SK-N-SH treated with all-trans-retinoic acid at 6 μM for 48 hours (cell line): Measurements from ENCODE around the gene MTX2.

Experiments
- ATAC-seq: fragments of 200-7000 bp; cut with Tn5 transposase; 3 replicates; pipeline ENCODE4 v1.9.1; 2020; ENCODE audit warnings: mild to moderate bottlenecking, moderate library complexity
- ARNTL ChIP-seq: fragments of 450-650 bp; formaldehyde crosslinking; IDR thresholded peaks from 2 replicates; pipeline ENCODE4 v1.5.0; 2020; ENCODE audit warnings: low read depth, mild to moderate bottlenecking, moderate library complexity, borderline replicate concordance
- BACH2 ChIP-seq: fragments of 250-450 bp; sonication (Bioruptor Pico); IDR thresholded peaks from 2 replicates; pipeline ENCODE4 v1.9.0; 2021; ENCODE audit warnings: mild to moderate bottlenecking, borderline replicate concordance
- CSDC2 ChIP-seq: fragments of 250-450 bp; sonication (Bioruptor Pico); IDR thresholded peaks from 2 replicates; pipeline ENCODE4 v1.5.0; 2020; ENCODE audit warnings: mild to moderate bottlenecking, moderate library complexity
- ESRRG ChIP-seq: fragments of 250-450 bp; sonication (Bioruptor Pico); IDR thresholded peaks from 2 replicates; pipeline ENCODE4 v1.6.1; 2021; ENCODE audit warnings: mild to moderate bottlenecking
- GLIS3 ChIP-seq: fragments of 250-450 bp; sonication (Bioruptor Pico); IDR thresholded peaks from 2 replicates; pipeline ENCODE4 v1.5.0; 2020; ENCODE audit warnings: mild to moderate bottlenecking, moderate library complexity
- ISL1 ChIP-seq: fragments of 250-450 bp; sonication (Bioruptor Pico); IDR thresholded peaks from 2 replicates; pipeline ENCODE4 v2.1.2; 2022; ENCODE audit warnings: mild to moderate bottlenecking, moderate library complexity
- OSR1 ChIP-seq: fragments of 250-450 bp; sonication (Bioruptor Pico); IDR thresholded peaks from 2 replicates; pipeline ENCODE4 v1.8.0; 2022; ENCODE audit warnings: moderate library complexity, mild to moderate bottlenecking, inconsistent platforms
- POU6F1 ChIP-seq: fragments of 250-450 bp; sonication (Bioruptor Pico); IDR thresholded peaks from 2 replicates; pipeline ENCODE4 v1.8.0; 2021; ENCODE audit warnings: low read depth, mild to moderate bottlenecking, moderate library complexity, borderline replicate concordance
- PPARA ChIP-seq: fragments of 250-450 bp; sonication (Bioruptor Pico); IDR thresholded peaks from 2 replicates; pipeline ENCODE4 v1.5.0; 2020; ENCODE audit warnings: mild to moderate bottlenecking, borderline replicate concordance
- RARB ChIP-seq: fragments of 250-450 bp; sonication (Bioruptor Pico); IDR thresholded peaks from 2 replicates; pipeline ENCODE4 v1.8.0; 2021; ENCODE audit warnings: mild to moderate bottlenecking, moderate library complexity
- SNAI2 ChIP-seq: fragments of 250-450 bp; sonication (Bioruptor Pico); IDR thresholded peaks from 2 replicates; pipeline ENCODE4 v1.5.0; 2020; ENCODE audit warnings: mild to moderate bottlenecking, moderate library complexity
- TCF4 ChIP-seq: fragments of 250-450 bp; sonication (Bioruptor Pico); IDR thresholded peaks from 2 replicates; pipeline ENCODE4 v1.8.0; 2021; ENCODE audit warnings: mild to moderate bottlenecking, moderate library complexity, borderline replicate concordance
- TOX ChIP-seq: fragments of 250-450 bp; sonication (Bioruptor Pico); IDR thresholded peaks from 2 replicates; pipeline ENCODE4 v1.8.0; 2021; ENCODE audit warnings: mild to moderate bottlenecking, moderate library complexity, borderline replicate concordance
- TSHZ2 ChIP-seq: fragments of 250-450 bp; sonication (Bioruptor Pico); IDR thresholded peaks from 2 replicates; pipeline ENCODE4 v1.5.0; 2020; ENCODE audit warnings: mild to moderate bottlenecking, moderate library complexity
- ZC3H10 ChIP-seq: fragments of 250-450 bp; sonication (Bioruptor Pico); IDR thresholded peaks from 2 replicates; pipeline ENCODE4 v1.5.1; 2021; ENCODE audit warnings: mild to moderate bottlenecking, moderate library complexity
- ZFP3 ChIP-seq: fragments of 250-450 bp; sonication (Bioruptor Pico); IDR thresholded peaks from 2 replicates; pipeline ENCODE4 v1.5.0; 2020; ENCODE audit warnings: mild to moderate bottlenecking, moderate library complexity
- ZFP30 ChIP-seq: fragments of 450-650 bp; formaldehyde crosslinking; IDR thresholded peaks from 2 replicates; pipeline ENCODE4 v1.5.0; 2022; ENCODE audit warnings: mild to moderate bottlenecking, moderate library complexity
- ZNF565 ChIP-seq: fragments of 450-650 bp; formaldehyde crosslinking; conservative IDR thresholded peaks from 2 replicates; pipeline ENCODE4 v1.5.0; 2020; ENCODE audit warnings: low read depth, mild to moderate bottlenecking, moderate library complexity
- ZNF70 ChIP-seq: fragments of 450-650 bp; formaldehyde crosslinking; IDR thresholded peaks from 2 replicates; pipeline ENCODE4 v1.5.0; 2020; ENCODE audit warnings: mild to moderate bottlenecking, moderate library complexity
- ZNF8 ChIP-seq: fragments of 450-650 bp; formaldehyde crosslinking; IDR thresholded peaks from 2 replicates; pipeline ENCODE4 v1.5.0; 2020; ENCODE audit warnings: mild to moderate bottlenecking, moderate library complexity
- TF ChIP-seq, protein P1 (sequence below): fragments of 250-450 bp; sonication (Bioruptor Pico); IDR thresholded peaks from 2 replicates; pipeline ENCODE4 v1.5.1; 2020; ENCODE audit warnings: low read depth, mild to moderate bottlenecking, moderate library complexity
- TF ChIP-seq, protein P2 (sequence below): fragments of 250-450 bp; sonication (Bioruptor Pico); IDR thresholded peaks from 2 replicates; pipeline ENCODE4 v1.5.1; 2021; ENCODE audit warnings: mild to moderate bottlenecking, moderate library complexity
- TF ChIP-seq, protein P3 (sequence below): fragments of 250-450 bp; sonication (Bioruptor Pico); IDR thresholded peaks from 2 replicates; pipeline ENCODE4 v1.8.0; 2020; ENCODE audit warnings: mild to moderate bottlenecking, moderate library complexity, borderline replicate concordance

Gene MTX2

GRCh38 chr2:176269319-176270099, at the start of gene MTX2:
TSS of gene MTX2 (plus strand) at chr2:176269442. CDS start at chr2:176269630, 188 bp downstream.
- peak; percentile 99 for ATAC-seq
- TF ChIP-seq RARB (CRISPR knock-in tag) (no peak), ZFP3 (peak; percentile 74; the same call in 1 of the 2 replicates), ZC3H10 (CRISPR knock-in tag) (no peak), CSDC2 (CRISPR knock-in tag) (no peak), PPARA (CRISPR knock-in tag) (no peak), ZNF8 (no peak), OSR1 (CRISPR knock-in tag) (no peak), ZNF70 (no peak), BACH2 (no peak), ZFP30 (CRISPR knock-in tag) (no peak), GLIS3 (CRISPR knock-in tag) (no peak), POU6F1 (no peak), ISL1 (no peak), TOX (no peak), TCF4 (CRISPR knock-in tag) (no peak), TSHZ2 (CRISPR knock-in tag) (0 out of 2 replicates have a peak, but pooled peaks have one; percentile 16), ZNF565 (CRISPR knock-in tag) (no peak)
- TF ChIP-seq, protein P1, sequence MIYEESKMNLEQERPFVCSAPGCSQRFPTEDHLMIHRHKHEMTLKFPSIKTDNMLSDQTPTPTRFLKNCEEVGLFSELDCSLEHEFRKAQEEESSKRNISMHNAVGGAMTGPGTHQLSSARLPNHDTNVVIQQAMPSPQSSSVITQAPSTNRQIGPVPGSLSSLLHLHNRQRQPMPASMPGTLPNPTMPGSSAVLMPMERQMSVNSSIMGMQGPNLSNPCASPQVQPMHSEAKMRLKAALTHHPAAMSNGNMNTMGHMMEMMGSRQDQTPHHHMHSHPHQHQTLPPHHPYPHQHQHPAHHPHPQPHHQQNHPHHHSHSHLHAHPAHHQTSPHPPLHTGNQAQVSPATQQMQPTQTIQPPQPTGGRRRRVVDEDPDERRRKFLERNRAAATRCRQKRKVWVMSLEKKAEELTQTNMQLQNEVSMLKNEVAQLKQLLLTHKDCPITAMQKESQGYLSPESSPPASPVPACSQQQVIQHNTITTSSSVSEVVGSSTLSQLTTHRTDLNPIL (CRISPR knock-in tag): no peak
- TF ChIP-seq, protein P2, sequence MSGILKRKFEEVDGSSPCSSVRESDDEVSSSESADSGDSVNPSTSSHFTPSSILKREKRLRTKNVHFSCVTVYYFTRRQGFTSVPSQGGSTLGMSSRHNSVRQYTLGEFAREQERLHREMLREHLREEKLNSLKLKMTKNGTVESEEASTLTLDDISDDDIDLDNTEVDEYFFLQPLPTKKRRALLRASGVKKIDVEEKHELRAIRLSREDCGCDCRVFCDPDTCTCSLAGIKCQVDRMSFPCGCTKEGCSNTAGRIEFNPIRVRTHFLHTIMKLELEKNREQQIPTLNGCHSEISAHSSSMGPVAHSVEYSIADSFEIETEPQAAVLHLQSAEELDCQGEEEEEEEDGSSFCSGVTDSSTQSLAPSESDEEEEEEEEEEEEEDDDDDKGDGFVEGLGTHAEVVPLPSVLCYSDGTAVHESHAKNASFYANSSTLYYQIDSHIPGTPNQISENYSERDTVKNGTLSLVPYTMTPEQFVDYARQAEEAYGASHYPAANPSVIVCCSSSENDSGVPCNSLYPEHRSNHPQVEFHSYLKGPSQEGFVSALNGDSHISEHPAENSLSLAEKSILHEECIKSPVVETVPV (CRISPR knock-in tag): no peak
- TF ChIP-seq, protein P3, sequence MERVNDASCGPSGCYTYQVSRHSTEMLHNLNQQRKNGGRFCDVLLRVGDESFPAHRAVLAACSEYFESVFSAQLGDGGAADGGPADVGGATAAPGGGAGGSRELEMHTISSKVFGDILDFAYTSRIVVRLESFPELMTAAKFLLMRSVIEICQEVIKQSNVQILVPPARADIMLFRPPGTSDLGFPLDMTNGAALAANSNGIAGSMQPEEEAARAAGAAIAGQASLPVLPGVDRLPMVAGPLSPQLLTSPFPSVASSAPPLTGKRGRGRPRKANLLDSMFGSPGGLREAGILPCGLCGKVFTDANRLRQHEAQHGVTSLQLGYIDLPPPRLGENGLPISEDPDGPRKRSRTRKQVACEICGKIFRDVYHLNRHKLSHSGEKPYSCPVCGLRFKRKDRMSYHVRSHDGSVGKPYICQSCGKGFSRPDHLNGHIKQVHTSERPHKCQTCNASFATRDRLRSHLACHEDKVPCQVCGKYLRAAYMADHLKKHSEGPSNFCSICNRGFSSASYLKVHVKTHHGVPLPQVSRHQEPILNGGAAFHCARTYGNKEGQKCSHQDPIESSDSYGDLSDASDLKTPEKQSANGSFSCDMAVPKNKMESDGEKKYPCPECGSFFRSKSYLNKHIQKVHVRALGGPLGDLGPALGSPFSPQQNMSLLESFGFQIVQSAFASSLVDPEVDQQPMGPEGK (CRISPR knock-in tag): peak; percentile 40; the same call in 1 of the 2 replicates

GRCh38 chr2:176227874-176228273, 41.4 kb upstream of the MTX2 start:
- TF ChIP-seq ZFP3 (no peak), OSR1 (CRISPR knock-in tag) (no peak)
- TF ChIP-seq, all 23 proteins: peak for 0
- ATAC-seq: no peak

GRCh38 chr2:176234156-176234555, 35.1 kb upstream of the MTX2 start:
- peak; percentile 21; the same call in 1 of the 2 replicates for TF ChIP-seq ISL1
- no peak for TF ChIP-seq RARB (CRISPR knock-in tag)
- ATAC-seq: no peak

- TF ChIP-seq ZFP3 (no peak), TOX (no peak), RARB (CRISPR knock-in tag) (no peak), ZNF70 (no peak), ESRRG (CRISPR knock-in tag) (no peak), SNAI2 (CRISPR knock-in tag) (no peak), ZFP30 (CRISPR knock-in tag) (no peak), ARNTL (no peak), PPARA (CRISPR knock-in tag) (no peak), ZC3H10 (CRISPR knock-in tag) (no peak), OSR1 (CRISPR knock-in tag) (no peak)
- TF ChIP-seq, protein P2 (CRISPR knock-in tag): no peak
- TF ChIP-seq, protein P1 (CRISPR knock-in tag): no peak
- ATAC-seq: no peak
These were observed 34.3 kb upstream of the MTX2 start for GRCh38 chr2:176234940-176235339.
